DMS153 treated with DMSO at 0.1 percent for 48 hours (cell line): ENCODE results near the gene CRAMP1.

Experiments used
- DNase-seq: peaks from one replicate; lab custom pipeline; 2025; ENCODE audit not compliant: unreplicated experiment; lab: John Stamatoyannopoulos, UW

The CRAMP1 gene

DNA sequence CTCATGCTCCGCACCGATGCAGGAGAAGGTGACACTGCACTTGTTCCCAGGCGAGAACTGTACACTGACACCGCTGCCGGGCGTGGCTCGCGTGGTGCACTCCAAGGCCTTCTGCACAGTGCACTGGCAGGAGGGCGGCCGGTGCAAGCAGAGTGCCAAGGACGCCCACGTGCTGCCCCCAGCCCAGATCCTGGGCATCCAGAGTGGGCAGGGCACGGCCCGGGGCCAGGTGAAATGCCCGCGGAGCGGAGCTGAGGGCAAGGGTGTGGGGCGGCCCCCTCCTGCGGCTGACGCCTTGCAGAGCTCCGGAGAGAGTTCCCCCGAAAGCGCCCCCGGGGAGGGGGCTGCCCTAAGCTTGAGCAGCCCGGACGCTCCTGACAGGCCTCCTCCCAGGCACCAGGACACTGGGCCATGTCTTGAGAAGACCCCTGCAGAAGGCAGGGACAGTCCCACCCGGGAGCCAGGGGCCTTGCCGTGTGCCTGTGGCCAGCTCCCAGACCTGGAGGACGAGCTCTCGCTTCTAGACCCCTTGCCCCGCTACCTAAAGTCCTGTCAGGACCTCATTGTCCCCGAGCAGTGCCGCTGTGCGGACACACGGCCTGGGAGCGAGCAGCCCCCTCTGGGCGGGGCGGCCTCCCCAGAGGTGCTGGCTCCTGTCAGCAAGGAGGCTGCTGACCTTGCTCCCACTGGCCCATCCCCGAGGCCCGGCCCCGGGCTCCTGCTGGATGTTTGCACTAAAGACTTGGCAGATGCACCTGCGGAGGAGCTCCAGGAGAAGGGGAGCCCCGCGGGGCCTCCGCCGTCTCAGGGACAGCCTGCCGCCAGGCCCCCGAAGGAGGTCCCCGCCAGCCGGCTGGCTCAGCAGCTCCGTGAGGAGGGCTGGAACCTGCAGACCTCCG lies 44.0 kb downstream of the CRAMP1 start:
- no peak for DNase-seq

DNA sequence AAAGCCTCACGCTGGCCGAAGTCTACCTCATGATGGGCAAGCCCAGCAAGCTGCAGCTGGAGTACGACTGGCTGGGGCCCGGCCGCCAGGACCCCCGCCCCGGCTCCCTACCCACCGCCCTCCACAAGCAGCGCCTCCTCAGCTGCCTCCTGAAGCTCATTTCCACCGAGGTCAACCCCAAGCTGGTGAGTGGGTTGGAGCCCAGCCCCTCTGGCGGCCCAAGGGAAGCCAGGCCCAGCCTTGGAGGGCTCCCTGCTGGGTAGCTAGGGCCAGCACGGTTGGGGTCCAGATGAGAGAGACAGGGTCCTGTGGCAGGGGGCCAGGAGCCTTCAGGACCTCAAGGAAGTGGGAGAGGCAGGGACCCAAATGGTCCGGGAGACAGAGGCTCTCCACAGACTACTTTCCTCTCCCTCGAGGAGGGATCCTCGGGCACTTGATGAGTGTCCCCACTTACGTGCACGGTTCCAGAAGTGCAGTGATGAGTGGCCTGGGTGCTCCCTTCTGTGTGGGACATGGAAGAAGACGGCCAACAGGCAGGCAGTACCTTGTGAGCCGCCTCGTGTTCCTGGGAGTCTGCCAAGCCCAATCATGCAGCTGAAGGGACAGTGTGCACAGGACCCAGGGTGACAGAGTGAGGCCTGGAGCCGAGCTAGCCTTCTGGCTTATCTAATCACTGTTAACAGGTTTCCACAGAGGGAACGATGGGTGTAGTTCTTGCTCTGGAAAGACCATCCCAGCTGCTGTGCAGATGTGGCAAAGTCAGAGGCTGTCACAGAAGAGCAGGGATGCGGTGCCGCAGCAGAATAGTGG lies 44.9 kb downstream of the CRAMP1 start:
- DNase-seq, result no peak

DNA sequence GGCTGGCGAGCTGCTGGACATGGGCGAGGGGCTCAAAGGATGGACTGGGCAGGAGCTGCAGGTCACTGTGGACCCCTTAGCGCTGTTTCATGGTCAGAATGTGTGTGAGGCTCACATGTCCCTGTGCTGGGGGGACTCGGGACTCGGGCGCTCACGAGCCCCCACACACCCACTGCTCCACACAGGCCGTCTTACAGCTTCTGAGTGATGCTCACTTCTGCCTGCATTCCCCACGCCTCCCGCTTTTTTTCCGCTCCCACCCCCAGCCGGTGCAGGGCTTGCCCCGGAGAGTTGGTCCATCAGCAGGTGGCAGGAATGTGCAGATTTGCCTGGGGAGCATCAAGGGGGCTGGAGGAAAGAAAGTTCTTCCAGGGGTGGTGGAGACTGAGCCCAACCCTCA lies 45.7 kb downstream of the CRAMP1 start:
- no peak for DNase-seq

DNA sequence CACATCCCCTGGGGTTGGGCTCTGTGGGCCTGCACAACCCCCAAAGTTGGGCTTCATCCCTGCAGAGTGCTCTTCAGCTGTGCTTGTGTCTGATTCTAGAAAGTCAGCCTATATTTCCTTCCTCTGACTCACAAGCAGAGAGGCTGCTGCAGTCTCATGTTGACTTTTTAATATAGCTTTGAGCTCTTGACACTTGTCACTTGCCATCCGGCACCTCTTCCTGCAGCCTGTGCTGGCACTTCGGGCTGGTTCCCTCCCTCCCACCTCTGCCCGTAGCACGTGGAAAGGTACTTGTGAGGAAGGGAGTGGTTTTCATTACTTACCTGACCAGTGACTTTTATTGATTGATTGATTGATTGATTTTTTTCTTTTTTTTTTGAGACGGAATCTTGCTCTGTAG lies 46.9 kb downstream of the CRAMP1 start:
- DNase-seq, result no peak

DNA sequence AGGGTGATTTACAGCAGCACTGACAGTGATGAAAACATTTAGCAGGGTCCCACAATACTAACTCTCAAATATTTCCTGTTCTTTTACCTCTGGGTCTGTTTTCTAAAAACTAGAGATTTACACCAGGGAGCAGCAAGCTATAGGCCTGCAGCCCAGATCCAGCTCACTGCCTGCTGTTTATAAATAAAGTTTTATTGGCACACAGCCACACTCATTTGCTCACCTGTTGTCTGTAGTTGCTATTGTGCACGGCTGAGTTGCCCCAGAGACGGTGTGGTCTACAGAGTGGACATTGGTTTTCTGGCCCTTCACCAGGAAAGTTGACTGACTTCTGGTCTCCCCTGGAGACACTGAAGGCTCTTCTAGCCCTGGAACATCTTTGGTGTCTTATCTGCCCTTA lies 49.7 kb downstream of the CRAMP1 start:
- no peak for DNase-seq

- no peak for DNase-seq
Measured at GRCh38 chr16:1662543-1662942, 50.4 kb downstream of the CRAMP1 start.

DNA sequence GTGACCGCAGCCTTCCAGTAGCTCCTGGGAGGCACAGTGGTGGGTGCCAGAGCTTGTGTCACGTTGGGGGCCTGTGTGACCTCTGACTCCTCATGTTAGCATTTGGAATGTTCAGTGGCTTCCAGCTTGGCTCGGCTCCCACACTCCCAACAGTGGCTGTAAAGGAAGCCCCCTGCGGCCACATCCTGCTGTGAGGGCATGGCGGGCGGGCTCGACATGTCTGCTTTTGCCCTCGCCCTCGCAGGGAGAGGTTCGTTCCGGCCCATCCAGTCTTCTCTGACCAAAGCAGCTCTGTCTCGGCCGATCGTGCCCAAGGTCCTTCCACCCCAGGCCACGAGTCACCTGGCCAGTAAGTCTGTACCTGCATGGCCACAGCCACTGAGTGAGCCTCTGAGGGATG lies 53.7 kb downstream of the CRAMP1 start:
- DNase-seq, result no peak

- DNase-seq, result no peak
Measured at GRCh38 chr16:1666316-1666715, 54.2 kb downstream of the CRAMP1 start.

DNA sequence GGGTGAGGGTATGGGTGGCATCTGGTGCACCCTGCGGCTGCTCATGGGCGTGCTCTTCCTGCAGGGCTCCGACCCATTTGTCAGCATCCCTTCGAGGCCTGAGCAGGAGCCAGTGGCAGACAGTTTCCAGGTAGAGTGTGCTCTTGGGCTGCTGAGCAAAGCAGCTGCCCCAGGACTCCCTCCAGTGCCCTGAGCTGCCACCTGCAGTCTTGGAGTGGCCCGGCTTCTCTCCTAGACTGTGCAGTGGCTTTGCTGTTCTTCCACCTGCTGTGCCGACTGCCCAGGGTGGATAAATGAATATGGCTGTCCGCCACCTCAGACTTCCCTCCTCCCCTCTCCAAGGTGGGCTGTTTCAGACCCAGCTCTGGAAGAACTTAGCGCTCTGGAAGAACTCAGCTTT lies 55.1 kb downstream of the CRAMP1 start:
- DNase-seq, result no peak

GRCh38 chr16:1667916-1668315 lies 55.8 kb downstream of the CRAMP1 start:
- DNase-seq, result no peak

GRCh38 chr16:1668612-1669319 lies 56.6 kb downstream of the CRAMP1 start:
- DNase-seq, result no peak

DNA sequence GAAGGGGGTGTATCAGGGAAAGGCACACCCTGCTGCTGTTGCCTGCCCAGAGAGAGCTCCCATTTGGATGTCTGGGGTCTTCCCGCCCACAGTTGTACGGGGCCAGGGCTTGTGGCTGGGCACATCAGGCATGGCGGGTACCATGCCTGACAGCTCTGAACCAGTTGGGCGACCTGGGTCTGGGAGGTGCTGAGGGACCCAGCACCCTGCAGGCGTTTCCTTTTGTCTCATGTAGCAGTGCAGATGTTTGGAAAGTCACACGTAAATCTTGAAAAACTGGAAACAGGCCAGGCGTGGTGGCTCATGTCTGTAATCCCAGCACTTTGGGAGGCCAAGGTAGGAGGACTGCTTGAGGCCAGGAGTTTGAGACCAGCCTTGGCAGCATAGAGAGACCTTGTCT lies 57.5 kb downstream of the CRAMP1 start:
- no peak for DNase-seq

DNA sequence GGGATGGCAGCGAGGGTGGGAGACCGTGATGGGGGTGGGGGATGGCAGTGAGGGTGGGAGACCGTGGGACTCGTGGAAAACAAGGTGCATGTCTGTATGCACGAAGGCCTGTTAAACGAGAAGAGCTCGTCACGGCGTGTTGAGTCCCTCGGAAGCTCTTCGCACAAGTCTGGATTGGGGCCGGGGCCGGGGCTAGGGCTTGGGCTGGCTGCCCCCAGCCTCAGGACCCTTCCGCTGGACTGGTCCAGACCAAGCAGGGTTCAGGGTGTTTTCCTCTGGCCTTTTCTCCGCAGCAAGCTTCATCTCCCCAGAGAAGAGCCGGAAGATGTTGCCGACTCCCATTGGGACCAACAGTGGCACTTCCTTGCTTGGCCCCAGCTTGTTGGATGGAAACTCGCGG lies 58.2 kb downstream of the CRAMP1 start:
- no peak for DNase-seq

- DNase-seq, result no peak
Measured at GRCh38 chr16:1670866-1671265, 58.7 kb downstream of the CRAMP1 start.

DNA sequence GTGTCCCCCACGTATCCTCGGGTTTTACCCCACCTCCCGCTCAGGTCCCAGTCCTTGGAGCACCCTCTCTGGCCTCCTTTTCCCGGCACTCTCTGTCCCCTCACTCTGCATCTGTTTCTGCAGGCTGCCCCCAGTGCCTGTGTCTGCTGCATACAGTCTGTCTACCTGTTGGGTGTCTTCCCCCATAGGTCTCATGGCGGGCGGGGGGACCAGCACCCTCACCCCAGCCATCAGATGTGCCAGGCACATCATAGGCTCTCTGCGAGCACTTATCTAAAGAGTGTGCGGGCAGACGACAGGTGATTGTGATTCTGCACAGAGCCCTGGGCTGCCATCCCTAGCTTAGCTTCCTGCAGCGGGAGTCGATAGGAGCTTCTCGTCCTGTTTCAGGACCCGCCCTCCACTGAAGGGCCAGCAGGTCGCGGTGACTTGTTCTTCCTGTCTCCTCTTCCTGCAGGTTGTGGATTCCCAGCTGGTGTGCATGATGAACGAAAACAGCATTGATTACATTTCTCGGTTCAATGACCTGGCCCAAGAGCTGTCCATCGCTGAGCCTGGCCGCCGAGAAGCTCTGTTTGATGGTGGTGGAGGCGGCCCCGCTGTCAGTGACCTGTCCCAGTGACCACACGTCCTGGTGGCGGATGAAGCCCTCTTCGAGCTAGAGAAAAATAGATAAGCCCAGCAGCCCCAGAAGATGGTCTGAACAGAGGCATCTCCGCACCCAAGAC lies 61.4 kb downstream of the CRAMP1 start:
- no peak for DNase-seq

GRCh38 chr16:1674306-1674705 lies 62.1 kb downstream of the CRAMP1 start:
- no peak for DNase-seq

- DNase-seq, result no peak
Measured at GRCh38 chr16:1674751-1675664, 62.8 kb downstream of the CRAMP1 start.

- DNase-seq, result no peak
Measured at GRCh38 chr16:1676661-1677060, 64.5 kb downstream of the CRAMP1 start.

DNA sequence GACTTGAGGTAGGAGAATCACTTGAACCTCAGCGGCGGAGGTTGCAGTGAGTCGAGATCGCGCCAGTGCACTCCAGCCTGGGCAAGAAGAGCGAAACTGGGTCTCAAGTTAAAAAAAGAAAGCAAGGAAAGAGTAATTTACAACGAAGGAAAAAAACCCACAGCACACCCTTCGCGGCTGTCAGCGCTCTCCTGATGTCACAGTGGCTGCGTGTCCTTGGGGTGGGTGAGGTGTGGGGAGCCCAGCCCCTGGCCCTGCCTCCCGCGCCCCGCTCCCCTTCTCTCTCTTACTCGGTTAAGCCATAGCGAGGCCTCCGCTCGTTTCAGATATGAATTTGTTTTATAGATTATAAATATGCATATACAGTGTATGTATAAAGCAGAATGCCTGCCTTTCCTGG lies 65.2 kb downstream of the CRAMP1 start:
- no peak for DNase-seq

GRCh38 chr16:1677942-1678499 lies 65.9 kb downstream of the CRAMP1 start, which contains the start of gene JPT2:
TSS of gene JPT2 (plus strand) at chr16:1678279. CDS start at chr16:1678313, 34 bp downstream.
- peak; percentile 96 for DNase-seq
